Stomach (tissue), 4 donors: Measurements from ENCODE around the gene INAFM2.

ENCODE experiments used
- POLR2A ChIP-seq, 4 donors: fragments of 450-650 bp; IDR thresholded peaks; one replicate each; pipeline ENCODE4 v1.6.1; 2016; ENCODE audit warnings: antibody characterized with exemption in 4 of 4, control low read depth in 2 of 4, mild to moderate bottlenecking in 1 of 4, moderate library complexity in 1 of 4
- POLR2AphosphoS5 ChIP-seq, 3 donors: sonication (generic); formaldehyde crosslinking; IDR thresholded peaks; one replicate each; pipeline ENCODE4 v1.6.1; 2016; ENCODE audit warnings: antibody characterized with exemption in 3 of 3

- TF ChIP-seq POLR2A (IDR thresholded peaks at IDR 0.05) = no peak
- peak in 1 of 3 donors; percentile 6 for TF ChIP-seq POLR2AphosphoS5 (IDR thresholded peaks at IDR 0.05)
These were observed 13.2 kb upstream of the INAFM2 start for GRCh38 chr15:40310001-40310959.
